SHP77 treated with DMSO at 0.1 percent for 48 hours (cell line): ENCODE data around the gene EPYC.
"Not testable (repeated sequence)": the region's sequence is repeated elsewhere in the genome, so short reads cannot be mapped to it uniquely, and the experiment has no call there.

Experiments
- DNase-seq: peaks from one replicate; lab custom pipeline; 2025; lab: John Stamatoyannopoulos, UW

Gene EPYC

GRCh38 chr12:90991952-90992465 is 12.8 kb downstream of the EPYC start:
- no peak for DNase-seq

GRCh38 chr12:90990611-90991010 is 14.2 kb downstream of the EPYC start:
- DNase-seq: no peak

GRCh38 chr12:90989686-90990111 is 15.1 kb downstream of the EPYC start:
- DNase-seq: no peak

GRCh38 chr12:90987520-90987919 is 17.3 kb downstream of the EPYC start:
- no peak for DNase-seq

GRCh38 chr12:90987101-90987500 is 17.7 kb downstream of the EPYC start:
- no peak for DNase-seq

GRCh38 chr12:90985331-90985730 is 19.4 kb downstream of the EPYC start:
- DNase-seq: not testable (repeated sequence)

GRCh38 chr12:90984114-90984513 is 20.7 kb downstream of the EPYC start:
- DNase-seq: no peak

GRCh38 chr12:90982170-90982569 is 22.6 kb downstream of the EPYC start:
- DNase-seq: no peak

GRCh38 chr12:90979951-90980350 is 24.8 kb downstream of the EPYC start:
- DNase-seq: no peak

GRCh38 chr12:90979019-90979418 is 25.8 kb downstream of the EPYC start:
- DNase-seq: no peak

- DNase-seq: no peak
Observed at GRCh38 chr12:90978117-90978770, 26.5 kb downstream of the EPYC start.

GRCh38 chr12:90977224-90977623 is 27.5 kb downstream of the EPYC start:
- no peak for DNase-seq

- DNase-seq: no peak
Observed at GRCh38 chr12:90974286-90974685, 30.5 kb downstream of the EPYC start.

GRCh38 chr12:90972226-90972625 is 32.5 kb downstream of the EPYC start:
- no peak for DNase-seq

GRCh38 chr12:90970911-90971310 is 33.9 kb downstream of the EPYC start:
- no peak for DNase-seq

GRCh38 chr12:90970471-90970870 is 34.3 kb downstream of the EPYC start:
- no peak for DNase-seq

- no peak for DNase-seq
Observed at GRCh38 chr12:90969851-90970250, 34.9 kb downstream of the EPYC start.

- DNase-seq: no peak
Observed at GRCh38 chr12:90969346-90969745, 35.4 kb downstream of the EPYC start.

- no peak for DNase-seq
Observed at GRCh38 chr12:90965204-90965603, 39.6 kb downstream of the EPYC start.

GRCh38 chr12:90964616-90965015 is 40.2 kb downstream of the EPYC start:
- no peak for DNase-seq

- no peak for DNase-seq
Observed at GRCh38 chr12:90963946-90964345, 40.8 kb downstream of the EPYC start.

GRCh38 chr12:90961154-90961553 is 43.6 kb downstream of the EPYC start:
- DNase-seq: no peak

GRCh38 chr12:90959538-90960139 is 45.1 kb downstream of the EPYC start:
- peak; percentile 42 for DNase-seq

GRCh38 chr12:90959032-90959431 is 45.7 kb downstream of the EPYC start:
- no peak for DNase-seq
